HG03432 (cell line): ENCODE data around the gene A1BG.

Experiments
- ATAC-seq: cut with Tn5 transposase; IDR thresholded peaks from one replicate; pipeline ENCODE4 v1.9.1; 2021; ENCODE audit warnings: mild to moderate bottlenecking, moderate library complexity; ENCODE audit not compliant: unreplicated experiment

Gene A1BG, protein sequence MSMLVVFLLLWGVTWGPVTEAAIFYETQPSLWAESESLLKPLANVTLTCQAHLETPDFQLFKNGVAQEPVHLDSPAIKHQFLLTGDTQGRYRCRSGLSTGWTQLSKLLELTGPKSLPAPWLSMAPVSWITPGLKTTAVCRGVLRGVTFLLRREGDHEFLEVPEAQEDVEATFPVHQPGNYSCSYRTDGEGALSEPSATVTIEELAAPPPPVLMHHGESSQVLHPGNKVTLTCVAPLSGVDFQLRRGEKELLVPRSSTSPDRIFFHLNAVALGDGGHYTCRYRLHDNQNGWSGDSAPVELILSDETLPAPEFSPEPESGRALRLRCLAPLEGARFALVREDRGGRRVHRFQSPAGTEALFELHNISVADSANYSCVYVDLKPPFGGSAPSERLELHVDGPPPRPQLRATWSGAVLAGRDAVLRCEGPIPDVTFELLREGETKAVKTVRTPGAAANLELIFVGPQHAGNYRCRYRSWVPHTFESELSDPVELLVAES

DNA sequence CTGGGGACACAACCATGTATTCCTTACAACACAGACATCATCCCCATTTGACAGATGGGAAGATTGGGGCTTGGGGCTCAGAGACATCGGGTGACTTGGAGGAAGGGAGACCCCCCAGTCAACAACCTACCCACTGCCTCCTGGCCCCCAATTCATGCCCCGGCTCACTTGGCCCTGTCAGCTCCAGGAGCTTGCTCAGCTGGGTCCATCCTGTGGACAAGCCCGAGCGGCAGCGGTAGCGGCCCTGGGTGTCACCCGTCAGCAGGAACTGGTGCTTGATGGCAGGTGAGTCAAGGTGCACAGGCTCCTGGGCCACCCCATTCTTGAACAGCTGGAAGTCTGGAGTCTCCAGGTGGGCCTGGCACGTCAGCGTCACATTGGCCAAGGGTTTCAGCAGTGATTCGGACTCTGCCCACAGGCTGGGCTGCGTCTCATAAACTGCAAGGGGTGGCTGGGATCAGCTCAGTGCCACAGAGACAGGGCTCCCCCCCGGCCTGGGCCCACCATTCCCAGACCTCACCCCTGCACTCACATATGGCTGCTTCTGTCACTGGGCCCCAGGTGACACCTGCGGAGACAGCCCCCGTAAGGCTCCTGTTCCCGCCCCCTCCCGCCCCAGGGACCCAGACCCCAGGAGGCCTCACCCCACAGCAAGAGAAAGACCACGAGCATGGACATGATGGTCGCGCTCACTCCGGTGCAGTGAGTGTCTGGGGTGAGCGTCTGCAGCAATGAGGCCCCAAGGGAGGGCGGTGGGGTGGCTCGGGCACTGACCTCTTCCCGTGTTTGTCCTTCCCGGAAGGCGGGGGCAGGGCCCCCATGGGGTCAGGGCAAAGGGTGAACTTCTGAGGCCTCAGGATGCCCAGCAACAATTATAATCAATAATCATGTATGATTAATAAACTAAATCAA, at the start of gene A1BG:
A1BG (minus strand) TSS at position 733 of the 912 bp plus-strand sequence; CDS start at position 678, 55 bp downstream.
- ATAC-seq = no peak

DNA sequence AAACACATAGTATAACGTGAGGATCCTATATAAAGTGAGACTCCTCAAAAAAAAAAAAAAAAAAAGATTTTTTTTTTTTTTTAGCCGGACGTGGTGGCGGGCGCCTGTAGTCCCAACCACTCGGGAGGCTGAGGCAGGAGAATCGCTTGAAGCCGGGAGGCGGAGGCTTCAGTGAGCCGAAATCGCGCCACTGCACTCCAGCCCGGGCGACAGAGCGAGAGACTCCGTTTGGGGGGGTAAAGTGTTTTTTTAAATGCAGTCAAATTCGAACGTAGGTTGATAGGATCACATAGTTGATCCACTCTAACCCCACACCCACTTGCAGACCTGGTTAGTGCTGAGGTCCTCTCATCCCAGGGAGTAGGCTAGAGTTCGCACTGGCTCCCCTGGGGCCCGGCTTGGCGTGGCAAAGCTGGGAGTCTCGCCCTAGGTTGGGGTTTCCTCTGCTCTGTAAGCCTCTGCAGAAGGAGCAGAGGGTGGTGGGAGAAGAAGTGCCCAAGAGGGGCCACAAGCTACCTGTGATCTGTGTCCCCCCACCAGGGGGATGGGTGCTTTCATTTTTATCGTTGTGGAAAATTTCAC, 48.6 kb upstream of the A1BG start:
- no peak for ATAC-seq

DNA sequence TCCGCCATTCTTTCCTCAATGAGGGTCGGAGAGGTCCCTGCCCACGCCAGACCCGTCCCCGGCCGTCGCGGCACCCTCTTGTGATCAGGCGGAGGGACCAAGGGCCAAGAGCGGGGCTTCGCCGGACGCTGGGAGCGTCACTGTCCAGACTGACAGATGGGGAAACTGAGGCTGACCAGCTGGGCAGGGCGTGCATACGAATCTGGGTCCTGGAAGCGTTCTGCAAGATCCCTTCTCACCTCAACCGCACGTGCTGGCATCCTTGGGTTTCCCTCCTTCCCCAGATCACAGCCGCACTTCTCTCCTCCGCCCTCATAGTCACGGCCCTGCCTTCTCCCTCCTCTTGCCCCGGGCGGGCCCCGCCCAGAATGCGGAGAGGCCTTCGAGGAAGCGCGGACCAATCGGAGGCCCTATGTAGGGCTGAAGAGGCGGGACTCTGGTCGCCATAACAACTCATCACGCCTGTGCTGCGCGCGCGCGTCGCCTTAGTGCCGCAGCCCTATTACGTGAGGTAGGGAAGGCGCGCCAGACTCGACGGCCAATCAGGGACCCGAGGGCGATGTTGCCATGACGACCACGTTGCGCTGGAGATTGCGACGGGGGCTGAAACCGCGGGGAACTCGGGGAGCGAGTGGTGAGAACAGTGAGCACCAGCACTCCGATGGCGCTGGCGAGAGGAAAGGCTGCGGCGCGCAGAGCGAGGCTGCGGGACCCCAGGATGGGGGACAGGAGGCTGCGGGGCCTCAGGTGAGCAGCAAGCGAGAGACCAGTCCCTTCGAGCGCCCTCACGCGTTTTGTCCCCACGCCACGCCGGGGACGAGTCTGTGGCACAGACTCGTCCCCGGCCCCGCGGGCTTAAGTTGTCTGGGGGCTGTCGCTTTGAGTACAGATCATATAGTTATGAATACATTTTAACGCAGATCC, 47.9 kb upstream of the A1BG start:
- ATAC-seq = peak; percentile 97

DNA sequence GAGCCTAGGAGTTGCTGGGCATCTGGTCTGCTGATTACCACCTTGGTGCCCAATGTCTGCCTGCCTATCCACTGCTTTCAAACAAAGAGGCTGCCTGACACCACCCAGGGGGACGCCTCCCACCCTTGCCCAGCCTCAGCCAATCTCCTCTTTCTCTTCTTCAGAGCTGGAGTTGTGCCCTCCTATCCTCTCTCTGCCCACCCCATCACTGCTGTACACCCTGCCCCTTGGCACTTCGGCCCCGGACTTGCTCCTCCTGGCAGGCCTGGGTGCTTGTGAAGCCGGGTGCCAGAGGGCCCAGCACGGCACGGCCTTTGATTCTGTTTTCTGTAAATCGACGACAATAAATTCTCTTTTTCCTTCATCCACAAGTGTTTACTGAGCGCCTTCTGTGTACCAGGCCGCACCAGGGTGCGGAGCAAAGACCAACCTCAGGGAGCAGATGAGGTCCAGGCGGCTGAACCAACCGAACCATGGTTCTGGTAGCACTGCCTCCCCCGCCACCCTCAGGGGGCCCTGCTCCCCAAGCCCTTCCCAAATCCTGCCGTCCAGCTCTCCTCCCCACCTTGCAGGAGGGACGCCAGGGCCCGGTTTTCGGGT, 47.1 kb upstream of the A1BG start:
- ATAC-seq = no peak

DNA sequence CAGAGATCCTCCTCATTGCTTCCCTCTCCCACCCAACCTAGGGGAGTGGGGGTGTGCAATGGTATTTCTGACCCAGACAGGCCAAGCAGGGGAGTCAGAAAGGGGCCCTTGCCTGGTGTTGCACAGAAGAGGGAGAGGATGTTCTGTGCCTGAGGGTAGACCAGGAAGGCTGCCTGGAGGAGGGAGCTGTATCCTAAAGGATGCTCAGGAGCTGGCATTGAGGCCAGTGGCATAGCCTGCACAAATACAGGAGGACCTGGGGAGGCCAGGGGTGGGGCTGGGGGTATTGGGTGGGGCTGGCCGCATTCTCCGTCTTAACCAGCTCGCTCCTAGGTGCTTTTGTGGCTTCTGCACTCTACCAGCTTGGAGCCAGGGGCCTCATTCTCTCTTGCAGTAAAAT, 46.6 kb upstream of the A1BG start:
- no peak for ATAC-seq

DNA sequence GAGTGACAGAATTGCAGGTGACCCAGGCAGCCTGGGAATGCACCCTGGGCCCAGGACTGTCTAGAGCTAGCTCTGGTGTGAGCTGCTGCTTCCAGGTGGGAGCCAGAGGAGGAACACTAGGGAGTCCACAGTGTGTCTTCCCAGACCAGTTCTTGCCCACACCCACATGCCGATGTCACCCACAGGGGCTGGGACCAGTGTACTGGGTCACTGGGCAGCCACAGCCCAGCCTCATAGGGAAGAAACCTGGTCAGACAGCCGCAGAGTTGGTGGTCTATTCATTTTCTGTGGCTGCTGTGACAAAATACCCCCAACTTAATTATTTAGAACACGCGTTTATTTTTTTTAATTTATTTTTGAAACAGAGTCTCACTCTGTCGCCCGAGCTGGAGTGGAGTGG, 45.3 kb upstream of the A1BG start:
- ATAC-seq = no peak

DNA sequence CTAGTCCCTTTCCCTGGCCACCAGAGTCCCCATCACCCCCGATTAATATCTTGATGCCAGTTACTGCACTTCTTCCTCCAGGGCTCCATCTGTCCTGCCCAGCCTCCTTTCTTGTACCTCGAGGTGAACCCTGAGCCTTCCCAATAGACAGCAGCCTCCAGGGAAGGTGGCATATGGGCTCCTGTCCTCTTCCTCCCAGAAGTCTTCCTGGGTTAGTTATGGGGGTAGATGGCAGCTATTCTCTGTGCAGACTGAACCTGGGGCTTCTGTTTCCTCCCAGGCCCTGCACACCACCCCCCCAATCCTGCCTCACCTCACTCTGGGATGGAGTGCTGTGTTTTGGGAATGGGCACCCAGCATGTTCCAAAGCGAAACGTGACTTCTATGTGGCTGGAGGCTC, 44.8 kb upstream of the A1BG start:
- no peak for ATAC-seq

DNA sequence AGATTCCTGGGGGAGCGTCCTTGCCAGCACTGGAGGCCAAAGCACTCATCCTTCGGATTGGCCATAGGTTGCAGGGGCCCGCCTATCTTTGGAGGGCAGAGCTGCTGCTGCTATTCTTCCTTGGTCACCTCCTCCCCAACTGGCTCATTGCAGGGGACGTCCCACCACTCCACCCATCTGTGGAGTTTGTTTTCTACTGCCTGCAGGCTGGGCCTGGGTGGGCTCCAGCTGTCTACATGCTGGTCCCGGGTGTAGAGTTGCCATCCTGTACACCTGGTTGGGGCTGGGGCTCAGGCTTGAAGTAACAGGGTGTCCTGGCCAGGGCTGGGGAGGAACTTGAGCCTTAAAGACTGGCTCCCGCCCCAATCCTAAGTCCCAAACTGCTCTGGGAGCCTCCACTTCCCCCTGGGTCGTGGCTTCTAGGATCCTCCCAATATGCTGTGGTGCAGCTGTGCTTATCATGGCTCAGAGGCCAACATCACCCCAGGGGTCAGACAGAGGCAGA, 44.3 kb upstream of the A1BG start:
- no peak for ATAC-seq

DNA sequence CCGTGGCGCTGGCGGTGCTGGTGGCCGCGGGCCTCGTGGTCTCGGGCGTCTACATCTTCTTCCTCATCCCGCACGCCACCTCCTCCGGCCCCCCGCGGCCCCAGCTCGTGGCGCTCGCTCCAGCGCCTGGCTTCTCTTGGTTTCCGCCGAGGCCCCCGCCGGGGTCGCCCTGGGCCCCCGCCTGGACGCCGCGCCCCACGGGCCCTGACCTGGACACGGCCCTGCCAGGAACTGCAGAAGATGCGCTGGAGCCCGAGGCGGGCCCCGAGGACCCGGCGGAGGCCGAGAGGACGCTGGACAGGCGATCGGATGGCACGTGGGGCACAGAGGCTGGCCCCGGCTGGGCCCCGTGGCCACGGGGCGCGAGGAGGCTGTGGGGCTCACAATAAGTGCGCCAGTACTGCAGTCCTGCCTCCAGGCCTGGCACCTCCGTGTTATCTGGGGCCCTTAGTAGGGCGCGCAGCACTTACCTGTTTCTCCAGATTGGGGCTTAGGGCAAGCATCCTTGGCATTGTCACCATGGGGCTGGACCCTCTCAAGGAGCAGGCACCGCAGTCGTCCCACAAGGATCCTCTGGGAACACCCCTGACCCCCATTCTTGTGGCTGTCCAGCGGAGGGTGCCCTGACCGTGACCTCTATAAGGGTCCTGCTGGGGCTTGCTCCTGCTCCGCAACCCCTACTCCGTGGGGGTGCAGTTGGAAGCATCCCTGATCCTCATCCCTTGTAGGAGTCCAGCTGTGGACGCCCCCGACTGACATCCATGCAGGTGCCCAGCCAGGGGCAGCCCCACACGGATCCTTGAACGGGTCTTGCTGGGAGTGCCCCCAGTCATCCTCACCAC, 43.6 kb upstream of the A1BG start:
- no peak for ATAC-seq

DNA sequence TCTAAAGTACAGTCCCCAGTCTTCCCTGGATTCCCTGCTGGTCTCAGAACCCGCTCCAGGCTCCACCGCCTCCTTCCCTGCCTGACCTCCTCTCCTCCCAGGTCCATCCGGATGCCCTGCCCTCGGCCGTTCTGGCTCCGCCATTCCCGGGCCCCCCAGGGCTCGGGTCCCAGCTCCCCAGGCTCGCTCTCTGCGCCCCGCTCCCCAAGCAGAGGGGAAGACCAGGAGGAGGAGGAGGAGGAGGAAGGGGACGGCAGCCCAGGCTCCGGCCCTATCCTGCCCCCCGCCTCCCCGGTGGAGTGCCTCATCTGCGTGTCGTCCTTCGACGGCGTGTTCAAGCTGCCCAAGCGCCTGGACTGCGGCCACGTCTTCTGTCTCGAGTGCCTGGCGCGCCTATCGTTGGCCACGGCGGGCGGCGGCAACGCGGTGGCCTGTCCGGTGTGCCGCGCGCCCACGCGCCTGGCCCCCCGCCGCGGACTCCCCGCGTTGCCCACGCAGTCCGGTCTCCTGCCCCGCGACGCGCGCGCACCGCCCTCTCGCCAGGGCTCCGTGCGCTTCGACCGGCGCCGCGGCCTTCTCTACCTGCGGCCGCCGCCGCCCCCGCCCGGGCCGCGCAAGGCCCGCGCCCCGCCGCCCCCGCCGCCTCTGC, 42.8 kb upstream of the A1BG start:
- no peak for ATAC-seq

DNA sequence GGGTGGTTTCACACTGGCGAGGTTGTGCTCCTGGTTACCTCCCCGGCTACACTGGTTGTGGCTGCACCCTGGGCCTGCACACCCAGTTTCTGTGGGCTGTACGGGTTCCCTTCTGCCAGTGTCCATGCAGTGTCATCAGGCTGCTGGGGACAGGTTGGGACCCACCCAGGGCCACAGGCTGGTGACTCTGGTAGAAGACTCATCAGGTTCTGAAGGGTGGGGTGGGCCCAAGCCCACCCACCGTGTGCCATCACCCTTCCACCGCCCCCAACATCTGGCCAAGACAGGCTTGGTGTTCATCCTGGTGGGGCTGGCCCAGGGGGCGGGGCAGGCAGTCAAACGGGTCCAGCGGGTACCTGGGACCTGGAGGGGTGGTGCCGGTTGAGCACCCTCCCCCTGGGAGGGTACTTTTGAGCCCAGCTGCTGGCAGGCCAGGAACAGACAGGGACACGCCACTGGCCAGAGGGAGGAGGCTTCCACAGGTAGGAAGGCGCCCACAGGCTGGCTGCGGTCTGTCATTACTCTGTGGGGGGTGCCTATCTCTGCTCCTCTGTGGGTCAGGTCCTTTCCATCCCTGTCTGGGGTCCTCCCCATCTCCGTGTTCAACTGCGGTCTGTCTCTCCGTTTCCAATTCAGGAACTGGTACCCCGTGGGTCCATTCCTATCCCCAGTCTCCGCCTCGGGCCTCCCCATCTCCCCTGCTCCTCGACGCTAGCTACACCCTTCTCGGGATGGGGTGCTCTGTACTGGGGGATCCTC, 42.1 kb upstream of the A1BG start, which contains the start of gene RNF225:
RNF225 (plus strand) TSS at position 437 of the 759 bp plus-strand sequence. CDS start 434 bp downstream, outside the sequence.
- no peak for ATAC-seq

DNA sequence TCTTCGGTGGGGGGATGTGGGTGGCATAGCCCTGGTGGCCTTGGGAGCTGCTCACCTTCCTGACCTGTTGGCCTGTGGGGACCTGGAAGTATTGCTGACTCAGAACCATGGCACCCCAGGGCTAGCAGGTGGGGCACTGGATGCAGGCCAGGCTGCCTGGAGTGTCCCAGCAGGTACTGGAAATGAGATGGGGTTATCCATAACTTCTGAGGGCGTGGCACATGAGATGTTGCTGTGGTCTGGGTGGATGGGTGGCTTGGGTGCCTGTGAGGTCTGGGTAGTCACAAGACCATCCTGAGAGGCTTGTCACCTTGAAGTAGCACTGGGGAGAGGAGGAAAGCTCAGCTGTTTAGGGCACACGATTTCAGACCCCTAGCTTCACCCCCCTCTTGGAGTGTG, 41.5 kb upstream of the A1BG start:
- no peak for ATAC-seq

DNA sequence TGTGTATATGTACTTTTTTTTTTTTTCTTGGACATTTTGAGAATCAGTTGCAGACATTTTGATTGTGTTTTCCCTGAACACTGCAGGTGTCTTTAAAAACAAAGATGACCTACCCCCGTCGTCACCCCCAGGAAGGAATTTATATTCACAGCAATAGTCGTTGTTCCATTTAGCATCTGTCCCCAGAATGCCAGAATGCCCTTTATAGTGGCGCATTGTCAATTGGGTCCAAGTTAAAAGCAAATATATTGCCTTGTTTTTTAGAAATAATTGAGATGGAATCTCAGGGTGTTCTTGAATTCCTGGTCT, 40.4 kb upstream of the A1BG start:
- no peak for ATAC-seq

DNA sequence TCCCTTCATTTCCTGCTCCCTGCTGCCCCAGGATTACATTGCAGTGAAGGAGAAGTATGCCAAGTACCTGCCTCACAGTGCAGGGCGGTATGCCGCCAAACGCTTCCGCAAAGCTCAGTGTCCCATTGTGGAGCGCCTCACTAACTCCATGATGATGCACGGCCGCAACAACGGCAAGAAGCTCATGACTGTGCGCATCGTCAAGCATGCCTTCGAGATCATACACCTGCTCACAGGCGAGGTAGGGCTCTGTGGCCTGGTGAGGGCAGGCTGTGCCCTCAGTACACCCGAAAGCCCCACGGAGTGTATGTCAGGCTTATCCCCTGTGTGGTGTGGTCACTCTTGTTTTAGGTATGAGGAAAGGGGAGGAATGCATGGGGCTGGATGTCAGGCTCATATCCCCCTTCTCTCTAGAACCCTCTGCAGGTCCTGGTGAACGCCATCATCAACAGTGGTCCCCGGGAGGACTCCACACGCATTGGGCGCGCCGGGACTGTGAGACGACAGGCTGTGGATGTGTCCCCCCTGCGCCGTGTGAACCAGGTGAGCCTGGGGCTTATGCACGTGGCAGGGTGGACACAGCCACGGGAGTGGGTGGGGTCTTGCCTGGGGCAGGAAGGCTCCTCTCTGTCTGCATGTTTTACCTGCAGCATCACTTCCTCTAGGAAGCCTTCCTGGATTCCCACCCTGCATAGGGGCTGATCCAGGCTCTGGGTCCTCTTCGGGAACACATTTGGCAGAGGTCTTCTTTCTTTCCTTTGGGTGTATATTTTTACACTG, 39.8 kb upstream of the A1BG start:
- no peak for ATAC-seq

DNA sequence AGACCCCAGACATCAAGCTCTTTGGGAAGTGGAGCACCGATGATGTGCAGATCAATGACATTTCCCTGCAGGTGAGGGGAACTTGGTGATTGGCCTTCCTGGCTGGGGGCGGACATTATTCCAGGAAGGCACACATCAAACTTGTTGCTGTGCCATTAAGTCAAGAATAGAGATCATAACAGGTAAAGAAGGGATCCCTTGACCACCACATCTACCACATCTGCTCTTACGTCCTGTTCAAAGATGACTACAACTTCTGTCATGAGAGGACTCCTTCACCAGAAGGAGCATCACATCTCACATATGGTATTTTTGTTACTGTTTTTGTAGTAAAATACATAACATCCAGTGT, 34.9 kb upstream of the A1BG start:
- no peak for ATAC-seq

DNA sequence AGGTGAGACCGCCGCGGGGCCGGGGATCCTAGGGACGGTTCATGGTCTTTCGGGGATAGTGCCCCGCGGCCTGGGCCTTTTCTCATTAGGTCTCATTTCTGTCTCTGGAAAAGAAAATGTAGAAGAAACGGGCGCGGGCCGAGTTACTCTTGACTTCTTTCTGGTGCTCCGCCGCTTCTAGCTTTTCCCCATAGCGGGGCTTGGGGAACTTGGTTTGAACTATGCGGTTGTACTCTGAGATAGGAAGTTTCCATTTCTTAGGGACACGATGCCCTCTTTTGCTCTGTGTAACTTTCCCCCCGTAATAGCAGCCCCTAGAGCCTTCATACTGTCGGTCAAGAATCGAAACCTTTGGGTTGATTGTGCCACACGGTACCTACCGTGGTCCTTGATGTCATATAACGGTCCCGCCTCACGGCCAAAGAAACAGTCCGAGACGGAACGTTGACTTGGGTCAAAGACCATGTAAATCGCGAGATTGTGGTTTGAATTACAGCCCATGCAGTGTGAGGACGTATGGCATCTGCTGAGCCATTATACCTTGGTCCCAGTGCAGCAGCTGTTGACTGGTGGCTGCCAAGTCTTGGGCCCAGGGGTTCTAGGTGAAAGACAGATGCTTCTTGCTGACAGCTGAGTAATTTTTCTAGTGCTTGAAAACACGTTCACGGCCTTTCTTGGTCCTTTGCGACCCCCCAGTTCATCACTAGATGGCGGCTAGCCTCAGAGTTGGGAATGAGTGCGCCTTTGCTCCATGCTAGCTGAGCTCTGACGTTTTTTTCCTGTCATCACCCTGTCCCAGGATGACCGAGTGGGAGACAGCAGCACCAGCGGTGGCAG, 34.3 kb upstream of the A1BG start:
- ATAC-seq = no peak
